ENCODE results near the gene DTYMK. TPM values are rescaled to one million over a fixed set of nuclear protein-coding genes. Genes with fewer than 3 reads are reported as not detected.

Gene DTYMK
- total and polyA plus RNA-seq, 2 of the 4 experiments (the other 2 are of a cell fraction), result 31.7 to 50.1 TPM

DNA sequence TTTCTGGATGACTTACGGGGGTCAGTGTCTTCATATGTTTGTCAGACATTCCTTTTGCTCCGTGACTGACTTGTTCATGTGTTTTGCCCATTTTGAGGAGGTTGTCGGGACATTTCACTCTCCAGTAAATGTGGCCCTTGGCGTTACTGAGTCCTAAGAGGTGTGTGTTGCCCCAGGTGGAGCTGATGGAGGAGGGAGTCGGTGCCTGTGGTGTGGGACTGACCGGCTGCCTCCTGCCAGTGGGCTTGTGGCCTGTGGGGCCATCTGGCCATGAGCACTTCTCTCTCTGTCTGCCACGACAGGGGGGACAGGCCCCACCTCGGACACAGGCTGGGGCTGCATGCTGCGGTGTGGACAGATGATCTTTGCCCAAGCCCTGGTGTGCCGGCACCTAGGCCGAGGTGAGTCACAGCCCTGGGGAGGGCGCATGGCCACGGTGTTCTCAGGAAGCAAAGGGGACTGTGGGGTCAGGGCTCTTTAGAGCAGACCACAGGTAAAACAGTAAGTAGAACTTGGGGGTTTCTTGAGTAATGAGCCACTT is 33.3 kb downstream of the DTYMK start:
- H2BK120ac ChIP-seq (ENCODE audit: low read depth, low read length), result no peak overlapping the region
- no peak overlapping the region for H3K4me3 ChIP-seq (ENCODE audit: insufficient read depth, low read depth, low read length)
- ATAC-seq (ENCODE audit: low read depth), result no peak
- H4K8ac ChIP-seq (ENCODE audit: low read depth in 2 of 2, low read length in 2 of 2), result no peak overlapping the region
- peaks cover 49% of the 10 kb centered on the region for H3K36me3 ChIP-seq (ENCODE audit: control insufficient read depth, insufficient read depth, low read length)
- intact Hi-C loops (cut with micrococcal nuclease) (no loop called here), in situ Hi-C loops (cut with MboI; ENCODE audit: low sequenced_read_pairs) (loop anchor here (25.0 kb wide), 1 partner anchor 791 kb away; the partner anchor contains the start of gene AGXT), dilution Hi-C loops (cut with HindIII; ENCODE audit: low sequenced_read_pairs, unreplicated experiment) (no loop called here)
- no peak overlapping the region for H4K5ac ChIP-seq (ENCODE audit: low read depth, low read length)
- H3K9me1 ChIP-seq (ENCODE audit: insufficient read depth, low read length), result peaks cover 7% of the 10 kb centered on the region
- peaks cover 25 to 49% of the 10 kb centered on the region in 2 experiments for H3K79me1 ChIP-seq (ENCODE audit: low read depth in 1 of 2, low read length in 2 of 2)
- H2AK5ac ChIP-seq (ENCODE audit: low read depth, low read length), result no peak overlapping the region
- CTCF ChIA-PET, result no interaction called here
- no peak overlapping the region for H4K91ac ChIP-seq (ENCODE audit: insufficient read depth, low read depth, low read length)
- WGBS, 2 experiments (ENCODE audit: extremely low coverage in 2 of 2, insufficient read length in 1 of 2), result 96% methylated on average over 7 of the region's 13 CpGs; no CpG with 5 or more reads in 1 of the 2 experiments
- H3K56ac ChIP-seq (ENCODE audit: extremely low read depth, insufficient read depth, low read length), result no peak overlapping the region
- no peaks in the 10 kb centered on the region for H3K4me1 ChIP-seq (ENCODE audit: control insufficient read depth, insufficient read depth, low read length)
- H2AK9ac ChIP-seq (replicated peaks; ENCODE audit: low read depth, low read length, poor library complexity), result no peak overlapping the region
- POLR2A ChIA-PET (ENCODE audit: unreplicated experiment), result interaction anchor here (0.6 kb wide), 1 partner anchor 149 kb away, joined by 5 read pairs; no protein-coding TSS in a partner anchor
- no peak for DNase-seq
- H3K27me3 ChIP-seq (ENCODE audit: control insufficient read depth, insufficient read depth, low read length), result no peaks in the 10 kb centered on the region
- no peak overlapping the region for H3K23ac ChIP-seq (ENCODE audit: low read depth, low read length)
- no peaks in the 10 kb centered on the region for H3K9me3 ChIP-seq (ENCODE audit: control insufficient read depth, insufficient read depth, low read length)
- BruUV-seq (replicated peaks), result no TSS peak
- no peak overlapping the region for H3K18ac ChIP-seq (ENCODE audit: low read depth, low read length)
- no peak overlapping the region for H2BK20ac ChIP-seq (ENCODE audit: low read depth, low read length)
- H3K4ac ChIP-seq (ENCODE audit: low read depth, low read length), result no peak overlapping the region
- H4K20me1 ChIP-seq (ENCODE audit: insufficient read depth, low read length), result peaks cover 33% of the 10 kb centered on the region
- H3K14ac ChIP-seq (replicated peaks; ENCODE audit: low read depth, low read length), result no peak overlapping the region
- H3K4me2 ChIP-seq (ENCODE audit: low read depth, low read length), result no peak overlapping the region
- H2BK15ac ChIP-seq (ENCODE audit: low read depth, low read length), result no peak overlapping the region
- H2BK5ac ChIP-seq (ENCODE audit: low read depth, low read length, poor library complexity, severe bottlenecking), result no peak overlapping the region
- no peak for TF ChIP-seq BHLHE40 (IDR thresholded peaks at IDR 0.05; ENCODE audit: low read depth, low read length)
- TF ChIP-seq NFE2L2 (IDR thresholded peaks at IDR 0.05; ENCODE audit: low read depth, low read length), result no peak
- TF ChIP-seq MAZ (IDR thresholded peaks at IDR 0.05; ENCODE audit: borderline replicate concordance, low read depth, low read length), result no peak
- TF ChIP-seq CTCF (conservative IDR thresholded peaks at IDR 0.05; ENCODE audit: low read depth, low read length), result no peak
- TF ChIP-seq POLR2A (IDR thresholded peaks at IDR 0.05; ENCODE audit: low read depth, low read length), result no peak
- no peak for TF ChIP-seq RCOR1 (IDR thresholded peaks at IDR 0.05; ENCODE audit: insufficient replicate concordance, low read length)
- no peak for TF ChIP-seq RAD21 (IDR thresholded peaks at IDR 0.05; ENCODE audit: low read length)
- TF ChIP-seq FOS (IDR thresholded peaks at IDR 0.05; ENCODE audit: low read depth, low read length), result no peak
- TF ChIP-seq USF2 (IDR thresholded peaks at IDR 0.05; ENCODE audit: low read depth, low read length), result no peak
- TF ChIP-seq MXI1 (IDR thresholded peaks at IDR 0.05; ENCODE audit: borderline replicate concordance, low read depth, low read length), result no peak
- TF ChIP-seq CHD1 (IDR thresholded peaks at IDR 0.05; ENCODE audit: low read depth, low read length), result no peak
- no peak for TF ChIP-seq MAFK (IDR thresholded peaks at IDR 0.05; ENCODE audit: low read depth, low read length)
- no peak for TF ChIP-seq CEBPB (IDR thresholded peaks at IDR 0.05; ENCODE audit: low read depth, low read length)
- no peak overlapping the region for H3K27ac ChIP-seq (ENCODE audit: insufficient read depth, low read length)
- H3K9ac ChIP-seq (ENCODE audit: low read depth, low read length), result no peak overlapping the region
- H2AFZ ChIP-seq (replicated peaks; ENCODE audit: low read length, poor library complexity), result no peak overlapping the region
